ENCODE data around the gene PCDHA11.
"Not testable (repeated sequence)": the region's sequence is repeated elsewhere in the genome, so short reads cannot be mapped to it uniquely, and the experiment has no call there.

PCDHA11 gene

DNA sequence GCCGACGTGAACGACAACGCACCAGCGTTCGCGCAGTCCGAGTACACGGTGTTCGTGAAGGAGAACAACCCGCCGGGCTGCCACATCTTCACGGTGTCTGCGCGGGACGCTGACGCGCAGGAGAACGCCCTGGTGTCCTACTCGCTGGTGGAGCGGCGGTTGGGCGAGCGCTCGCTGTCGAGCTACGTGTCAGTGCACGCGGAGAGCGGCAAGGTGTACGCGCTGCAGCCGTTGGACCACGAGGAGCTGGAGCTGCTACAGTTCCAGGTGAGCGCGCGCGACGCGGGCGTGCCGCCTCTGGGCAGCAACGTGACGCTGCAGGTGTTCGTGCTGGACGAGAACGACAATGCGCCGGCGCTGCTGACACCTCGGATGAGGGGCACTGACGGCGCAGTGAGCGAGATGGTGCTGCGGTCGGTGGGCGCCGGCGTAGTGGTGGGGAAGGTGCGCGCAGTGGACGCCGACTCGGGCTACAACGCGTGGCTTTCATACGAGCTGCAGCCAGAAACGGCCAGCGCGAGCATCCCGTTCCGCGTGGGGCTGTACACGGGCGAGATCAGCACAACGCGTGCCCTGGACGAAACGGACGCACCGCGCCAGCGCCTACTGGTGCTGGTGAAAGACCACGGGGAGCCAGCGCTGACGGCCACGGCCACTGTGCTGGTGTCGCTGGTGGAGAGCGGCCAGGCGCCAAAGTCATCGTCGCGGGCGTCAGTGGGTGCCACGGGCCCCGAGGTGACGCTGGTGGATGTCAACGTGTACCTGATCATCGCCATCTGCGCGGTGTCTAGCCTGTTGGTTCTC, 18.7 kb upstream of the PCDHA11 start:
- not testable (repeated sequence) for DNase-seq (ENCODE audit: low read depth in 2 of 2)

DNA sequence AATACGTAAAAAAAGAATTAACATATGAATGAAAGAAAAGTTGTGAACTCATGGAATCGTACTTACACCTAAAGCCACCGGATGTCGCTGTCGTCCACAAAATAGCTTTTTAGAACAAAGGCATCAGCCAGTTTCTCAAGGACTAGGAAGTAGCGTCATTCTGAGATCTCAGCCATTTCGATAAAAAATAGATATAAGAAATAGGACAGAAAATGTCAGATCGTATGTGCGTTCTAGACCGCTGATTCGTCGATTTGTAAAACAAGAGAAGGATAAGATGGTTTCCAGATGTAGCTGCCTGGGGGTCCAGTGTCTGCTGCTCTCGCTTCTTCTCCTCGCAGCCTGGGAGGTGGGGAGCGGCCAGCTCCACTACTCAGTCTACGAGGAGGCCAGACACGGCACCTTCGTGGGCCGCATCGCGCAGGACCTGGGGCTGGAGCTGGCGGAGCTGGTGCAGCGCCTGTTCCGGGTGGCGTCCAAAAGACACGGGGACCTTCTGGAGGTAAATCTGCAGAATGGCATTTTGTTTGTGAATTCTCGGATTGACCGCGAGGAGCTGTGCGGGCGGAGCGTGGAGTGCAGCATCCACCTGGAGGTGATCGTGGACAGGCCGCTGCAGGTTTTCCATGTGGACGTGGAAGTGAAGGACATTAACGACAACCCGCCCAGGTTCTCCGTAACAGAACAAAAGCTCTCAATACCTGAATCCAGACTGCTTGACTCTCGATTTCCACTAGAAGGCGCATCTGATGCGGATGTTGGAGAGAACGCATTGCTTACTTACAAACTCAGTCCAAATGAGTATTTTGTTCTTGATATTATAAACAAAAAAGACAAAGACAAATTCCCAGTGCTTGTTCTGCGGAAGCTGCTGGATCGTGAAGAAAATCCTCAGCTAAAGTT, 12.7 kb upstream of the PCDHA11 start, which contains the start of gene PCDHA10:
Gene PCDHA10, plus strand, starts transcription at position 126 of the 903 bp plus-strand sequence. Its CDS starts 152 bp downstream, at position 278.
- no peak for DNase-seq (ENCODE audit: low read depth in 2 of 2)

GRCh38 chr5:140857177-140857986, 11.4 kb upstream of the PCDHA11 start:
- DNase-seq (ENCODE audit: low read depth in 2 of 2) = no peak

- DNase-seq (ENCODE audit: low read depth in 2 of 2) = no peak
Observed at GRCh38 chr5:140857987-140858240, 10.8 kb upstream of the PCDHA11 start.

GRCh38 chr5:140862441-140863295, 6.1 kb upstream of the PCDHA11 start:
- DNase-seq (ENCODE audit: low read depth in 2 of 2) = no peak

- no peak for DNase-seq (ENCODE audit: low read depth in 2 of 2)
Observed at GRCh38 chr5:140869555-140869886, 764 bp downstream of the PCDHA11 start.

DNA sequence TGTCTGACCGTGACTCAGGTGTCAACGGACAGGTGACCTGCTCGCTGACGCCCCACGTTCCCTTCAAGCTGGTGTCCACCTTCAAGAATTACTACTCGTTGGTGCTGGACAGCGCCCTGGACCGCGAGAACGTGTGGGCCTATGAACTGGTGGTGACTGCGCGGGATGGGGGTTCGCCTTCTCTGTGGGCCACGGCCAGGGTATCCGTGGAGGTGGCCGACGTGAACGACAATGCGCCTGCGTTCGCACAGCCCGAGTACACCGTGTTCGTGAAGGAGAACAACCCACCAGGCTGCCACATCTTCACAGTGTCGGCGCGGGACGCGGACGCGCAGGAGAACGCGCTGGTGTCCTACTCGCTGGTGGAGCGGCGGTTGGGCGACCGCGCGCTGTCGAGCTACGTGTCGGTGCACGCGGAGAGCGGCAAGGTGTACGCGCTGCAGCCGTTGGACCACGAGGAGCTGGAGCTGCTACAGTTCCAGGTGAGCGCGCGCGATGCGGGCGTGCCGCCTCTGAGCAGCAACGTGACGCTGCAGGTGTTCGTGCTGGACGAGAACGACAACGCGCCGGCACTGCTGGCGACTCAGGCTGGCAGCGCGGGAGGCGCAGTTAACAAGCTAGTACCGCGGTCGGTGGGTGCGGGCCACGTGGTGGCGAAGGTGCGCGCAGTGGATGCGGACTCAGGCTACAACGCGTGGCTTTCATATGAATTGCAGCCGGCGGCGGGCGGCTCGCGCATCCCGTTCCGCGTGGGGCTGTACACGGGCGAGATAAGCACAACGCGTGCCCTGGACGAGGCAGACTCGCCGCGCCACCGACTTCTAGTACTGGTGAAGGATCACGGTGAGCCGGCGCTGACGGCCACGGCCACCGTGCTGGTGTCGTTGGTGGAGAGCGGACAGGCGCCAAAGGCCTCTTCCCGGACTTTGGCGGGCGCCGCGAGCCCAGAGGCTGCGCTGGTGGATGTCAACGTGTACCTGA, 1.8 kb downstream of the PCDHA11 start:
- no peak for DNase-seq (ENCODE audit: low read depth in 2 of 2)

DNA sequence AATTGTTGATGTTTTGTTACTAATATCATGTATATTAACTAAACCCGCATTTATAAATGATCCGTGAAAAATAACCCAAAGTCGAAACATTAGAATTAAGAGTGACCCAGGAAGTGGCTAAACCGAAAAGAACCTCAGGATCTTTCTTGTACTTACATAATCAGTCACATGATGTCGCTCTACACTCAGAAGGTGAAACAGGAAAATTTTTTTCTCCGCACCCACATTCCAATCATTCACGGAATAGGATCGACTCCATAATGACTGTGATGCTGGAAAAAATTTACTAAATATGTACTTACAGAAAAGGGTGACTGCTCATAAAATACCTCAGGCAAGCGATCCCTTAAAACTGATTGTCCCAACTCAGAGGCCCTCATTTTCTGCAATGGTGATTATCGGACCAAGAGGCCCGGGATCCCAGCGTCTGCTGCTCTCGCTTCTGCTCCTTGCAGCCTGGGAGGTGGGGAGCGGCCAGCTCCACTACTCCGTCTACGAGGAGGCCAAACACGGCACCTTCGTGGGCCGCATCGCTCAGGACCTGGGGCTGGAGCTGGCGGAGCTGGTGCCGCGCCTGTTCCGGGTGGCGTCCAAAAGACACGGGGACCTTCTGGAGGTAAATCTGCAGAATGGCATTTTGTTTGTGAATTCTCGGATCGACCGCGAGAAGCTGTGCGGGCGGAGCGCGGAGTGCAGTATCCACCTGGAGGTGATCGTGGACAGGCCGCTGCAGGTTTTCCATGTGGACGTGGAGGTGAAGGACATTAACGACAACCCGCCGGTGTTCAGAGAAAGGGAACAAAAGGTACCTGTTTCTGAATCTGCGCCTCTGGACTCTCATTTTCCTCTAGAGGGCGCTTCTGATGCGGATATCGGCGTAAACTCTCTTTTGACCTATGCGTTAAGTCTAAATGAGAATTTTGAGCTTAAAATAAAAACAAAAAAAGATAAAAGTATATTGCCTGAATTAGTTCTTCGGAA, 6.6 kb downstream of the PCDHA11 start, which contains the start of gene PCDHA12:
Gene PCDHA12, plus strand, starts transcription at position 224 of the 981 bp plus-strand sequence. Its CDS starts 165 bp downstream, at position 389.
- no peak for DNase-seq (ENCODE audit: low read depth in 2 of 2)

DNA sequence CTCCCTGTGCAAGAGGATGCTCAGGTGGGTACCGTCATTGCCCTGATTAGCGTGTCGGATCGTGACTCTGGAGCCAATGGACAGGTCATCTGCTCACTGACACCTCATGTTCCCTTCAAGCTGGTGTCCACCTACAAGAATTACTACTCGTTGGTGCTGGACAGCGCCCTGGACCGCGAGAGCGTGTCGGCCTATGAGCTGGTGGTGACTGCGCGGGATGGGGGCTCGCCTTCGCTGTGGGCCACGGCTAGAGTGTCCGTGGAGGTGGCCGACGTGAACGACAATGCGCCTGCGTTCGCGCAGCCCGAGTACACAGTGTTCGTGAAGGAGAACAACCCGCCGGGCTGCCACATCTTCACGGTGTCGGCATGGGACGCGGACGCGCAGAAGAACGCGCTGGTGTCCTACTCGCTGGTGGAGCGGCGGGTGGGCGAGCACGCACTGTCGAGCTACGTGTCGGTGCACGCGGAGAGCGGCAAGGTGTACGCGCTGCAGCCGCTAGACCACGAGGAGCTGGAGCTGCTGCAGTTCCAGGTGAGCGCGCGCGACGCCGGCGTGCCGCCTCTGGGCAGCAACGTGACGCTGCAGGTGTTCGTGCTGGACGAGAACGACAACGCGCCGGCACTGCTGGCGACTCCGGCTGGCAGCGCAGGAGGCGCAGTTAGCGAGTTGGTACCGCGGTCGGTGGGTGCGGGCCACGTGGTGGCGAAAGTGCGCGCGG, 7.9 kb downstream of the PCDHA11 start:
- not testable (repeated sequence) for DNase-seq (ENCODE audit: low read depth in 2 of 2)

- no peak for DNase-seq (ENCODE audit: low read depth in 2 of 2)
Observed at GRCh38 chr5:140877262-140877581, 8.5 kb downstream of the PCDHA11 start.

DNA sequence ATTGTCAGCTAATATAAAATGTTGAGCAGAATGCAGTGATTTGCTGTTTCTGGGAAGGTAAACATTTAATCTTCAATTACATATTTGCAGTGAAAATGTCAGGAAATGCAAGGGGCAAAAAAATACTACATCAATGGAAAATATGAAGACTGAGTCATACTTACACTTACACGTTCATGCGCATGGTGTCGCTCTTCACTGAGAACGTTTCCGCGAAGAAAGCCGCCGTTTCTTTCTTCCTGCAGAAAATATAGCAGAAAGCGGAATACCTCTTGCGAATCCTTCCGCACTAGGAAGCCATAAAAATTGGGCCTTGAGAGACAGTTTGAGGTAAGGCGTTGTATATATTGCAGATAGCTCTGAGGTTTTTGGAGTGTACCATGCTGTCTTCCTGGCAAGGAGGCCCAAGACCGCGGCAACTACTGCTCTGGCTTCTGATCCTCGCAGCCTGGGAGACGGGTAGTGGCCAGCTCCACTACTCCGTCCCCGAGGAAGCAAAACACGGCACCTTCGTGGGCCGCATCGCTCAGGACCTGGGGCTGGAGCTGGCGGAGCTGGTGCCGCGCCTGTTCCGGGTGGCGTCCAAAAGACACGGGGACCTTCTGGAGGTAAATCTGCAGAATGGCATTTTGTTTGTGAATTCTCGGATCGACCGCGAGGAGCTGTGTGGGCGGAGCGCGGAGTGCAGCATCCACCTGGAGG, 13.3 kb downstream of the PCDHA11 start, which contains the start of gene PCDHA13:
Gene PCDHA13, plus strand, starts transcription at position 236 of the 702 bp plus-strand sequence. Its CDS starts 145 bp downstream, at position 381.
- DNase-seq (ENCODE audit: low read depth in 2 of 2) = no peak

DNA sequence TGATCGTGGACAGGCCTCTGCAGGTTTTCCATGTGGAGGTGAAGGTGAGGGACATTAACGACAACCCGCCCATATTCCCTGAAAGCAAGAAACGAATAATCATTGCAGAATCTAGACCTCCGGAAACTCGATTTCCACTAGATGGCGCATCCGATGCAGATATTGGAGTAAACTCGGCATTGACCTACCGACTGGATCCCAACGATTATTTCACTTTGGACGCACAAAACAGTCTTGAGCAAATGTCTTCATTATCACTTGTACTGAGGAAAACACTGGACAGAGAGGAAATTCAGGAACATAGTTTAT, 13.8 kb downstream of the PCDHA11 start:
- no peak for DNase-seq (ENCODE audit: low read depth in 2 of 2)

DNA sequence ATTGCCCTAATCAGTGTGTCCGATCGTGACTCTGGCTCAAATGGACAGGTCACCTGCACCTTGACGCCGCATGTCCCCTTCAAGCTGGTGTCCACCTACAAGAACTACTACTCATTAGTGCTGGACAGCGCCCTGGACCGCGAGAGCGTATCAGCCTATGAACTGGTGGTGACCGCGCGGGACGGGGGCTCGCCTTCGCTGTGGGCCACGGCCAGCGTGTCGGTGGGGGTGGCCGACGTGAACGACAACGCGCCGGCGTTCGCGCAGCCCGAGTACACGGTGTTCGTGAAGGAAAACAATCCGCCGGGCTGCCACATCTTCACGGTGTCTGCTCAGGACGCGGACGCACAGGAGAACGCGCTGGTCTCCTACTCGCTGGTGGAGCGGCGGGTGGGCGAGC, 14.6 kb downstream of the PCDHA11 start:
- DNase-seq (ENCODE audit: low read depth in 2 of 2) = no peak

GRCh38 chr5:140883927-140884697, 15.4 kb downstream of the PCDHA11 start:
- no peak for DNase-seq (ENCODE audit: low read depth in 2 of 2)

DNA sequence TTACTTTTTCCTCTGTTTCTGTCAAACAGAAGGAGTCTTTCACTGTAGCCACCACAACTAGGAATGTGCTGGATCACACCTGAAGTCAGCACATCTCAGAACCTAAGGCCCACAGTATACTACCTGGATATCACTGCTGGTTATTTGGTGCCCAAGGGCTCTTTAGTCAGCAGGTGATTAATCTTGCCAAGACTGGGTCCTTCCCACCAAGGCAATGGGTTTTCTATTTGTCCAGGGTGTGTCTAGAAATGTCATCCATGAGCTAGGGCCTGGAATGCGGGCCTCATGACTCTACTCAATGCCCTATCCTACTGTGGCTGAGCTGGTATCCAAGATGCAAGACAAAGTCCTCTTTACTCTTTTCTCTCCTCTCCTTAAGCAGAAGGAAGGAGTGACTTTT, 47.6 kb downstream of the PCDHA11 start:
- DNase-seq (ENCODE audit: low read depth in 2 of 2) = no peak
